ENCODE measurements around the gene IGFBP5. TPM values are rescaled to one million over a fixed set of nuclear protein-coding genes. Genes with fewer than 3 reads are reported as not detected.

The IGFBP5 gene
- polyA plus RNA-seq, 1 of the 3 experiments (the other 2 are of a cell fraction): 323 TPM

DNA sequence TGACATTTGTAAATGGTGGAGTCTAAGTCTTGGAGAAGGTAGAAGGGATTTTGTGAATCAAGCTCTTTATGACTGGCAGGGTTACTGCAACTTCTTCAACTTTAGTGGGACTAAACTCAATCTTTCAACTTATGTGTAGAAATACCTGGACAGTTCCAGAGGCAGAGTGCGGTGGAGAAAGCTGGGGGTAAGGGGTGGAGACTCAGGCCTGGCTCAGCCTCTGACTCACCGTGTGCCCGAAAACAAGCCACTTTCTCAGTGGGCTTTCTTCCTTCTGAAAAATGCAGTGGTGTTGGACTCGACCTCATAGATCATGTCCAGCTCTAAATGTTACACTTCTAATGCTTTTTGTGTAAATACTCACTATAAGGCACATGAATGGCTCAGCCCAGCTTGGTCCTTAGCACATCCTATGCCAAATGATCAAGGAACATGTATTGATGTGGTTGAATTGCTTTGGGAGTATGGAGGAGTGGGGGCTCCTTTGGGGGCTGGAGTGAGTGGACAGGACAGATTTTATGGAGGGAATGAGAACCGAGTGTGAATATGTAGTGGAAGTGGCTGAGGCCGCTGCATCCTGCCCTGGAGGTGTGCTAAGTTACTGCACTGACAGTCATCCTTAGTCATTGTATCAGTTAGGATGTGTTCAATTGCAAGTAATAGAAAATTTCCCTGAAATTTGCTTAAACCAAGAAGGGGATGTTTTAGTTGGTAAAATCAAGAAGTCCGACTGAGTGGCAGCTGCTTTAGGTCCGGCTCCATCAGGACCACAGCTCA, 32.2 kb upstream of the IGFBP5 start (continued):
- no peak for TF ChIP-seq FOSL2 (IDR thresholded peaks at IDR 0.05; ENCODE audit: borderline replicate concordance, low read depth)
- no peak for TF ChIP-seq RAD21 (IDR thresholded peaks at IDR 0.05; ENCODE audit: low read length)
- no peak for TF ChIP-seq TEAD4 (IDR thresholded peaks at IDR 0.05; ENCODE audit: borderline replicate concordance, insufficient read depth)
- TF ChIP-seq SMC3 (IDR thresholded peaks at IDR 0.05; ENCODE audit: low read depth, low read length): no peak
- TF ChIP-seq, protein P1, sequence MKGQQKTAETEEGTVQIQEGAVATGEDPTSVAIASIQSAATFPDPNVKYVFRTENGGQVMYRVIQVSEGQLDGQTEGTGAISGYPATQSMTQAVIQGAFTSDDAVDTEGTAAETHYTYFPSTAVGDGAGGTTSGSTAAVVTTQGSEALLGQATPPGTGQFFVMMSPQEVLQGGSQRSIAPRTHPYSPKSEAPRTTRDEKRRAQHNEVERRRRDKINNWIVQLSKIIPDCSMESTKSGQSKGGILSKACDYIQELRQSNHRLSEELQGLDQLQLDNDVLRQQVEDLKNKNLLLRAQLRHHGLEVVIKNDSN (IDR thresholded peaks at IDR 0.05; ENCODE audit: borderline replicate concordance, low read depth): no peak
- TF ChIP-seq, protein P2, sequence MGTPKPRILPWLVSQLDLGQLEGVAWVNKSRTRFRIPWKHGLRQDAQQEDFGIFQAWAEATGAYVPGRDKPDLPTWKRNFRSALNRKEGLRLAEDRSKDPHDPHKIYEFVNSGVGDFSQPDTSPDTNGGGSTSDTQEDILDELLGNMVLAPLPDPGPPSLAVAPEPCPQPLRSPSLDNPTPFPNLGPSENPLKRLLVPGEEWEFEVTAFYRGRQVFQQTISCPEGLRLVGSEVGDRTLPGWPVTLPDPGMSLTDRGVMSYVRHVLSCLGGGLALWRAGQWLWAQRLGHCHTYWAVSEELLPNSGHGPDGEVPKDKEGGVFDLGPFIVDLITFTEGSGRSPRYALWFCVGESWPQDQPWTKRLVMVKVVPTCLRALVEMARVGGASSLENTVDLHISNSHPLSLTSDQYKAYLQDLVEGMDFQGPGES (IDR thresholded peaks at IDR 0.05; ENCODE audit: low read depth, low read length): no peak

DNA sequence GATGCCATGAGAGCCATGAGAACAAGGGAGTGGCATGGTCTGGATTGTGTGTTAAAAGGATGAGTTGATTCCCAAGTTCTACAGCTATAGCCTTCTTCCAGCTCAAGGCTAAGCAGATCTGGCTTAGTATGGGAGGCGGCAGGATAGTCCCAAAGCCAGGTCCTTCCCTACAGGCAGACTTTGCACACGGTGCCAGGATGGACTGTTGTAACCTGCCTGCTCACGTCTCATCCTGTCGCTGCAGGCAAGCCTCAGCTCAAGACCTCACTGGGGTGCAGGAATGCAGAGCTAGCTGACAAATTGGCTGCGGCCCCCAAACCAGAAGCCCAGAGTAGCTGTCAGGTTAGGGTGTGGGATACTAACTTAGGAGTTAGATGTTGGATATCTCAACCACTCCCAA, 28.8 kb upstream of the IGFBP5 start:
- Histone ChIP-seq H3K36me3 (replicated peaks in 1 of 2; ENCODE audit: control insufficient read depth in 1 of 2, insufficient read depth in 2 of 2, low read length in 1 of 2) (no peaks in the 10 kb centered on the region), H3F3A (replicated peaks; ENCODE audit: insufficient read depth) (no peaks in the 10 kb centered on the region), H3K27ac (ENCODE audit: low read depth in 2 of 2, low read length in 1 of 2) (no peak overlapping the region), H3K9me3 (no peaks in the 10 kb centered on the region), H2AFZ (ENCODE audit: low read depth) (no peak overlapping the region), H3K79me2 (ENCODE audit: insufficient read depth) (no peaks in the 10 kb centered on the region), H3K4me1 (ENCODE audit: control insufficient read depth in 1 of 2, insufficient read depth in 2 of 2, low read depth in 1 of 2, low read length in 1 of 2) (no peaks in the 10 kb centered on the region), H3K9ac (no peak overlapping the region), H3K9me2 (no peaks in the 10 kb centered on the region), H4K20me1 (ENCODE audit: insufficient read depth) (no peaks in the 10 kb centered on the region), H3K27me3 (ENCODE audit: insufficient read depth) (no peaks in the 10 kb centered on the region), H3K4me3 (ENCODE audit: low read depth in 2 of 2, low read length in 1 of 2) (no peak overlapping the region), H3K4me2 (no peak overlapping the region)
- no peak for TF ChIP-seq NFIC (IDR thresholded peaks at IDR 0.05; ENCODE audit: borderline replicate concordance)
- TF ChIP-seq JUND (IDR thresholded peaks at IDR 0.05): no peak
- TF ChIP-seq YY1 (IDR thresholded peaks at IDR 0.05; ENCODE audit: low read depth): no peak
- TF ChIP-seq EZH2phosphoT487 (IDR thresholded peaks at IDR 0.05; ENCODE audit: borderline replicate concordance, low read depth): no peak
- no peak for TF ChIP-seq GATA2 (CRISPR knock-in tag; IDR thresholded peaks at IDR 0.05)
- no peak for TF ChIP-seq NRF1 (IDR thresholded peaks at IDR 0.05; ENCODE audit: low read depth, low read length)
- TF ChIP-seq, protein P3, sequence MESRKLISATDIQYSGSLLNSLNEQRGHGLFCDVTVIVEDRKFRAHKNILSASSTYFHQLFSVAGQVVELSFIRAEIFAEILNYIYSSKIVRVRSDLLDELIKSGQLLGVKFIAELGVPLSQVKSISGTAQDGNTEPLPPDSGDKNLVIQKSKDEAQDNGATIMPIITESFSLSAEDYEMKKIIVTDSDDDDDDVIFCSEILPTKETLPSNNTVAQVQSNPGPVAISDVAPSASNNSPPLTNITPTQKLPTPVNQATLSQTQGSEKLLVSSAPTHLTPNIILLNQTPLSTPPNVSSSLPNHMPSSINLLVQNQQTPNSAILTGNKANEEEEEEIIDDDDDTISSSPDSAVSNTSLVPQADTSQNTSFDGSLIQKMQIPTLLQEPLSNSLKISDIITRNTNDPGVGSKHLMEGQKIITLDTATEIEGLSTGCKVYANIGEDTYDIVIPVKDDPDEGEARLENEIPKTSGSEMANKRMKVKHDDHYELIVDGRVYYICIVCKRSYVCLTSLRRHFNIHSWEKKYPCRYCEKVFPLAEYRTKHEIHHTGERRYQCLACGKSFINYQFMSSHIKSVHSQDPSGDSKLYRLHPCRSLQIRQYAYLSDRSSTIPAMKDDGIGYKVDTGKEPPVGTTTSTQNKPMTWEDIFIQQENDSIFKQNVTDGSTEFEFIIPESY (IDR thresholded peaks at IDR 0.05; ENCODE audit: borderline replicate concordance, low read depth): no peak
- no peak for TF ChIP-seq TAF1 (IDR thresholded peaks at IDR 0.05; ENCODE audit: borderline replicate concordance, low read depth, low read length)
- TF ChIP-seq RCOR1 (IDR thresholded peaks at IDR 0.05; ENCODE audit: low read length): no peak
- no peak for TF ChIP-seq RAD21 (IDR thresholded peaks at IDR 0.05; ENCODE audit: low read length)
- ChIA-PET POLR2A (no interaction called here), CTCF (interaction anchor here (1.0 kb wide), 1 partner anchor 10 kb away, joined by 3 read pairs; no protein-coding TSS in a partner anchor)
- WGBS (ENCODE audit: low lambda C conversion rate): 70% methylated on average over 2 of the region's 5 CpGs
- DNase-seq: no peak
